Lower lobe of right lung (tissue), 2 donors: ENCODE results near the gene NOVA2. TPM values are rescaled to one million over a fixed set of nuclear protein-coding genes. Genes with fewer than 3 reads are reported as not detected.

Experiments used
- ATAC-seq, 2 donors: fragments of 200-7000 bp; cut with Tn5 transposase; one replicate each; pipeline ENCODE4 v1.9.1; 2020 to 2022; ENCODE audit warnings: mild to moderate bottlenecking in 2 of 2, moderate library complexity in 2 of 2
- DNase-seq: peaks from one replicate; pipeline ENCODE4 v3.0.0-alpha.2; 2020
- H3K27ac ChIP-seq: fragments of 200-600 bp; one replicate; pipeline ENCODE4 v1.8.0; 2022
- H3K27me3 ChIP-seq: fragments of 200-600 bp; one replicate; pipeline ENCODE4 v1.8.0; 2022; ENCODE audit warnings: low read depth
- H3K36me3 ChIP-seq: fragments of 200-600 bp; one replicate; pipeline ENCODE4 v1.8.0; 2022; ENCODE audit warnings: mild to moderate bottlenecking
- H3K4me1 ChIP-seq: fragments of 200-600 bp; one replicate; pipeline ENCODE4 v1.8.0; 2022
- H3K4me3 ChIP-seq: fragments of 200-600 bp; one replicate; pipeline ENCODE4 v1.8.0; 2022; ENCODE audit warnings: mild to moderate bottlenecking
- H3K9me3 ChIP-seq: fragments of 200-600 bp; one replicate; pipeline ENCODE4 v1.8.0; 2022
- intact Hi-C: fragments of 100-400 bp; cut with DNase I; formaldehyde crosslinking; loops from one replicate; pipeline ENCODE4 v1.11.0; 2022
- total RNA-seq: library from RNA; stranded (reverse); fragmentation: NEBNext Ultra II Directional; extraction: Animal tissue kit (Norgen Biotek cat#: 25700); gene quantifications from one replicate; pipeline ENCODE4 v1.2.1, GENCODE V29; 2021
- TF ChIP-seq, protein P1 (sequence below): fragments of 200-600 bp; IDR thresholded peaks from one replicate; pipeline ENCODE4 v1.8.0; 2022; ENCODE audit warnings: antibody characterized with exemption, mild to moderate bottlenecking
- donor health status: DM: no; HTN: yes; CAD: no; lungs with severe emphysema.

Gene NOVA2
- total RNA-seq, 1 donor from 2014 or later: 18.8 TPM

DNA sequence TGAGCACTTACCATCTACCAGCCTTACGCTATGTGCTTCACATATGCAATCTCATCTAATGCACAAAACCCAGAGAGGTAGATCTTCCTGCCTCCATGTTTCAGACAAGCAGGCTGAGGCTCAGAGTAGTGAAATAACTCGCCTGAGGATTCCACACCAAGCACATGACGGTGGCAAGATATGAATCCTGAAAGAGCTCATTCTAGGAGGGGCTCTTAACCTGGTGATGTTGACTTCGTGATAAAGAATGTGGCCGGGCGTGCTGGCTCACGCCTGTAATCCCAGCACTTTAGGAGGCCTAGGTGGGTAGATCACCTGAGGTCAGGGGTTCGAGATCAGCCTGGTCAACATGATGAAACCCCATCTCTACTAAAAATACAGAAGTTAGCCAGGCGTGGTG lies 5.0 kb downstream of the NOVA2 start:
- Histone ChIP-seq H3K9me3 (no peaks in the 10 kb centered on the region), H3K4me3 (no peak overlapping the region), H3K36me3 (no peaks in the 10 kb centered on the region), H3K27ac (no peak overlapping the region), H3K4me1 (peaks cover 22% of the 10 kb centered on the region), H3K27me3 (peaks cover 45% of the 10 kb centered on the region)
- ATAC-seq (no peak), DNase-seq (no peak)
- intact Hi-C loops: no loop called here
- TF ChIP-seq, protein P1, sequence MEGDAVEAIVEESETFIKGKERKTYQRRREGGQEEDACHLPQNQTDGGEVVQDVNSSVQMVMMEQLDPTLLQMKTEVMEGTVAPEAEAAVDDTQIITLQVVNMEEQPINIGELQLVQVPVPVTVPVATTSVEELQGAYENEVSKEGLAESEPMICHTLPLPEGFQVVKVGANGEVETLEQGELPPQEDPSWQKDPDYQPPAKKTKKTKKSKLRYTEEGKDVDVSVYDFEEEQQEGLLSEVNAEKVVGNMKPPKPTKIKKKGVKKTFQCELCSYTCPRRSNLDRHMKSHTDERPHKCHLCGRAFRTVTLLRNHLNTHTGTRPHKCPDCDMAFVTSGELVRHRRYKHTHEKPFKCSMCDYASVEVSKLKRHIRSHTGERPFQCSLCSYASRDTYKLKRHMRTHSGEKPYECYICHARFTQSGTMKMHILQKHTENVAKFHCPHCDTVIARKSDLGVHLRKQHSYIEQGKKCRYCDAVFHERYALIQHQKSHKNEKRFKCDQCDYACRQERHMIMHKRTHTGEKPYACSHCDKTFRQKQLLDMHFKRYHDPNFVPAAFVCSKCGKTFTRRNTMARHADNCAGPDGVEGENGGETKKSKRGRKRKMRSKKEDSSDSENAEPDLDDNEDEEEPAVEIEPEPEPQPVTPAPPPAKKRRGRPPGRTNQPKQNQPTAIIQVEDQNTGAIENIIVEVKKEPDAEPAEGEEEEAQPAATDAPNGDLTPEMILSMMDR: no peak

DNA sequence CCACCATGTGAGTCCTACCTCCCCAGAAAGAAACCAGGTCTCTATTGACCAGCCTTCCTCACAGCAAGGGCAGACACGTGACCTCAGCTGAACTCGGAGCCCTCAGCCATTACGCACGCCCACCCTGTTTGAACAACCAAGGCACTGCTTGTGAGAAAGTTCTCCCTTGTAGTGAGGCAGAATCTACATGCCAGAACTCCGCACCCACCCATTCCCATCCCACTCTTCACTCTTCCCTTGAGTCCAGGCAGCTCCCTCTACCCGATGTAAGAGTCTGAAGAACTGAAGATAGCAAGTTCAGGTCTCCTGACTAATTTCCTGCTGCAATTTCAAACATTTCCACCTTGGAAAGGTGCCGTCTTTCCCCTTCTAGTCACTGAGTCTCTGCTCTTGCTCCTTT lies 6.4 kb downstream of the NOVA2 start:
- Histone ChIP-seq H3K27ac (no peak overlapping the region), H3K4me1 (peaks cover 22% of the 10 kb centered on the region), H3K36me3 (no peaks in the 10 kb centered on the region), H3K9me3 (no peaks in the 10 kb centered on the region), H3K27me3 (peaks cover 35% of the 10 kb centered on the region), H3K4me3 (no peak overlapping the region)
- ATAC-seq (no peak), DNase-seq (no peak)
- TF ChIP-seq, protein P1: no peak
- intact Hi-C loops: no loop called here

DNA sequence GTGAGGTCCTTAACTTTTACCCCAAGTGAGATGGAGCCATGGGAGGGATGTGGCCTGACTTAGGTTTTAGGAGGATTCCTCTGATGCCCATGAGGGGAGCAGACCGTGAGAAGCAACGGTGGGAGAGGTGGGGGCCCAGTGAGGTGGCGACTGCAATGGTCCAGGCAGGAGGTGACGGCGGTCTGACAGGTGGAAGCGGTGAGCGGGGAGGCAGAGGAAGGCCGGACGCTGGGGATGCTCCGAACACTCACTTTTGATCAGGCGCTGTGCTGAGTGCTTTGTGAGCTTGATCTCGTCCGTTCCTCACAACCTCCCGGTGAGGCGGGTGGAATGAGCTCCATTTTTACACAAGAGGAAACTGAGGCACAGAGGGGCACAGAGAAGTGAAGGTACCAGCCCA lies 11.6 kb downstream of the NOVA2 start:
- Histone ChIP-seq H3K27ac (no peak overlapping the region), H3K36me3 (no peaks in the 10 kb centered on the region), H3K9me3 (no peaks in the 10 kb centered on the region), H3K4me3 (no peak overlapping the region), H3K27me3 (peaks cover 11% of the 10 kb centered on the region), H3K4me1 (peaks cover 4% of the 10 kb centered on the region)
- no peak for ATAC-seq
- TF ChIP-seq, protein P1: no peak
- intact Hi-C loops: no loop called here
- no peak for DNase-seq

DNA sequence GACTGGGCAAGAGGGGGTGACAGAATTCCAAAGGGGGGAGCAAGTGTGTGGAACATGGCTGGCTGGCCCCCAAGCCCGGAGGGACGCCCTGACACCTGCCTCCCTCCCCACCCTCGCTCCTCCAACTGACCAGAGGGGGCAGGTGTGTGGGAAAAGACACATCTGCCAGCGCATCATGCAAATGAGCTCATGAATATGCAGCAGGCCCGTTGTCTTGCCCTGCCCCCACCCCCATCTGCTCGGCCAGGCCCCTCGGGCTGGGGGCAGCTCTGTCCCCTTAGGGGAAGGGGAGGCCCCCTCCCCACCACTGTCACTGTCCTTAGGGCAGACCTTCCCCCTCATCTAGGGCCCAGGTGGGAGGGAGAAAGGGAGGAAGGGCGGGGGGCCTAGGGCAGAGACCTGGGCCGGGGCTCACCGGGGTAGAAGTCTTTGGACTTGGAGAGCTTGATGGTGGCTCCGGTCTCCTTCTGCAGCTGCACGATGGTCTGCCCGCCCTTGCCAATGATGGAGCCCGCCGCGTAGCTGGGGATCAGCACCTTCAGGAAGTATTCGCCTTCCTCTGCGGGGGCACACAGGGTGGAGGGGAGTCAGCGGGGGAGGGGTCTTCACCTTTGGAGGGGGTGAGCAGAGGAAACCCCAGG lies 12.9 kb downstream of the NOVA2 start:
- Histone ChIP-seq H3K4me1 (peaks cover 10% of the 10 kb centered on the region), H3K27ac (peak overlapping the region; percentile 49), H3K4me3 (no peak overlapping the region), H3K27me3 (peaks cover 21% of the 10 kb centered on the region), H3K36me3 (no peaks in the 10 kb centered on the region), H3K9me3 (no peaks in the 10 kb centered on the region)
- DNase-seq: no peak
- intact Hi-C loops: no loop called here
- TF ChIP-seq, protein P1: no peak
- ATAC-seq: no peak

DNA sequence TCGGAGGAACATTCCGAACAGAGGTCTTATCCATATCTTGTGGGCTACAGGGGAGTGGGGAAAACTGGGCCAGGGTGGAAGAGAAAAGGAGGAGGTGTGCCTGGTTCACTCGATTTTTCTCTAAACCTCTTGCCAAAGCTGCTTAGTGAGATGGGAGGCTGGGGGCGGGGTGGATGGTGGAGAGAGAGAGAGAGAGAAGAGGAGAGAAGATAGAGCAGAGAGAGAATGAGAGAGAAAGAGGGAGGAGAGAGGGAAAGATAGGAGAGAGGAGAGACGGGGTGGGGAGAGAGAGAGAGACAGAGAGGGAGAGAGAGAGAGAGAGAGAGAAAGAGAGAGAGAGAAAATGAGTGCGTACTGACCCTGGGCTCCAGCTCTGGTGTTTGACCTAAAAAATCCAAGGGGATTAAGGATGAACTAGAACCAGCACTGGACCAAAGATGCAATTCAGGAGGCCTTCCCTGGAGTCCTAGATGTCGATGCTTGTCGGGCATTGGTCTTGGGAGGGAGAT lies 14.1 kb downstream of the NOVA2 start:
- H3K4me3 ChIP-seq: no peak overlapping the region
- H3K9me3 ChIP-seq: no peaks in the 10 kb centered on the region
- intact Hi-C loops: no loop called here
- DNase-seq: no peak
- peaks cover 27% of the 10 kb centered on the region for H3K27me3 ChIP-seq
- TF ChIP-seq, protein P1: no peak
- H3K36me3 ChIP-seq: no peaks in the 10 kb centered on the region
- H3K4me1 ChIP-seq: peaks cover 18% of the 10 kb centered on the region
- peak overlapping the region; percentile 67 for H3K27ac ChIP-seq
- ATAC-seq: no peak
